Tongue (tissue), 2 donors: Measurements from ENCODE around the gene MTHFR. TPM values are rescaled to one million over a fixed set of nuclear protein-coding genes. Genes with fewer than 3 reads are reported as not detected.

ENCODE experiments used
- DNase-seq: peaks from one replicate; pipeline ENCODE4 v3.0.0-alpha.2; 2015
- total RNA-seq: library from RNA; depleted of rRNA; stranded (reverse); fragments of >200 nt; gene quantifications from one replicate; pipeline ENCODE4 v1.2.3, GENCODE V29; 2014

The MTHFR gene
- total RNA-seq, 1 donor from 2014 or later, result 54.4 TPM

- no peak for DNase-seq
Observed at GRCh38 chr1:11796036-11796828, 9.5 kb downstream of the MTHFR start.

GRCh38 chr1:11795238-11795890 lies 10.4 kb downstream of the MTHFR start:
- peak; percentile 58 for DNase-seq

GRCh38 chr1:11794446-11795237 lies 11.1 kb downstream of the MTHFR start:
- DNase-seq, result no peak

- no peak for DNase-seq
Observed at GRCh38 chr1:11793819-11794218, 11.9 kb downstream of the MTHFR start.

GRCh38 chr1:11792106-11792505 lies 13.7 kb downstream of the MTHFR start:
- DNase-seq, result no peak

GRCh38 chr1:11790880-11791715 lies 14.7 kb downstream of the MTHFR start:
- DNase-seq, result peak; percentile 89

- DNase-seq, result no peak
Observed at GRCh38 chr1:11790101-11790879, 15.5 kb downstream of the MTHFR start.

- peak; percentile 32 for DNase-seq
Observed at GRCh38 chr1:11789126-11790067, 16.4 kb downstream of the MTHFR start.

- DNase-seq, result peak; percentile 17
Observed at GRCh38 chr1:11788549-11789053, 17.2 kb downstream of the MTHFR start.

GRCh38 chr1:11787804-11788436 lies 17.8 kb downstream of the MTHFR start:
- DNase-seq, result no peak

- DNase-seq, result peak; percentile 84
Observed at GRCh38 chr1:11787251-11787803, 18.4 kb downstream of the MTHFR start.

GRCh38 chr1:11786168-11786567 lies 19.6 kb downstream of the MTHFR start:
- DNase-seq, result no peak

- DNase-seq, result peak; percentile 57
Observed at GRCh38 chr1:11784993-11785769, 20.6 kb downstream of the MTHFR start.

GRCh38 chr1:11784256-11784992 lies 21.3 kb downstream of the MTHFR start:
- DNase-seq, result no peak

GRCh38 chr1:11783556-11783955 lies 22.2 kb downstream of the MTHFR start:
- no peak for DNase-seq

- DNase-seq, result no peak
Observed at GRCh38 chr1:11782127-11782708, 23.5 kb downstream of the MTHFR start.

GRCh38 chr1:11781297-11781696 lies 24.5 kb downstream of the MTHFR start:
- DNase-seq, result no peak
